HuH-7.5 (cell line): ENCODE measurements around the gene SPRR1A.
"Not testable (repeated sequence)": the region's sequence is repeated elsewhere in the genome, so short reads cannot be mapped to it uniquely, and the experiment has no call there.

Experiments used
- DNase-seq: peaks from one replicate; pipeline ENCODE4 v3.0.0; 2011; ENCODE audit warnings: low spot score

SPRR1A gene

GRCh38 chr1:152972196-152972886 is 11.5 kb upstream of the SPRR1A start:
- DNase-seq: no peak

DNA sequence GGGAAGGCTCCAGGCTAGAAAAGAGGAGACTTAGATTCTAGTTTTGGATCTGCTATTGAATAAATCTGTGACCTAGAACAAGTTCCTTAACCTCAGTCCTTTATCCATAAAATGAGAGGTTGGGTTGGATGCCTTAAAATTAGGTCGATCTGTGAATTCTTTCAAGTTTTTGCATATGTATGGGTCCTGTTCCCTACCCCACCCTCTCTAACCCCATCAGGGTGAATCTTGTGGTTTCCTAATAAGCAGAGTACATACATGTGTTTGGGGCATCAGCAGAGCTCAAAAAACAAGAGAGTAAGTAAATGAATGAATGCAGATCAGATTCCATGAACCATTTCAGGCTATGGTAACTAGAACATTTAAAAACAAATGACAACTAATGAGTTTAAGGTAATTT is 7.2 kb upstream of the SPRR1A start:
- no peak for DNase-seq

DNA sequence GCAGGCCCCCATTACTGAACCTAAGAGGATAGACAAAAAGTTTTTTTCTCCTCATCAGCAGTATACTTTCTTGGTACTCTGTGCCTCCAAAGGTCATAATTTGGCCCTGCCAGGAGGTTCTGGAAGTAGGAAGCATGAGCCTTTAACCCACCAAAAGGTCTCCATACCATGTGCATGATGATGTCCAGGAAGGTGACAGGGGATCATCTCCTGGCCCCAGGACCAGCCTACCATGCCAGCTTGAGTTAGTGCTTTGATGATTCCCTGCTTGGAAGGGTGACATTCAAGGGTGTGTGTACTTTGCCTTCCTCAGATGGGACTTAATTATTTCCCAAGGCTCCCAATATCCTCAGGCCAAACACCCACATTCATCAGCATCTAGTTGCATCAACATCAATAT is 6.3 kb upstream of the SPRR1A start:
- no peak for DNase-seq

GRCh38 chr1:152980676-152981075 is 3.2 kb upstream of the SPRR1A start:
- no peak for DNase-seq

DNA sequence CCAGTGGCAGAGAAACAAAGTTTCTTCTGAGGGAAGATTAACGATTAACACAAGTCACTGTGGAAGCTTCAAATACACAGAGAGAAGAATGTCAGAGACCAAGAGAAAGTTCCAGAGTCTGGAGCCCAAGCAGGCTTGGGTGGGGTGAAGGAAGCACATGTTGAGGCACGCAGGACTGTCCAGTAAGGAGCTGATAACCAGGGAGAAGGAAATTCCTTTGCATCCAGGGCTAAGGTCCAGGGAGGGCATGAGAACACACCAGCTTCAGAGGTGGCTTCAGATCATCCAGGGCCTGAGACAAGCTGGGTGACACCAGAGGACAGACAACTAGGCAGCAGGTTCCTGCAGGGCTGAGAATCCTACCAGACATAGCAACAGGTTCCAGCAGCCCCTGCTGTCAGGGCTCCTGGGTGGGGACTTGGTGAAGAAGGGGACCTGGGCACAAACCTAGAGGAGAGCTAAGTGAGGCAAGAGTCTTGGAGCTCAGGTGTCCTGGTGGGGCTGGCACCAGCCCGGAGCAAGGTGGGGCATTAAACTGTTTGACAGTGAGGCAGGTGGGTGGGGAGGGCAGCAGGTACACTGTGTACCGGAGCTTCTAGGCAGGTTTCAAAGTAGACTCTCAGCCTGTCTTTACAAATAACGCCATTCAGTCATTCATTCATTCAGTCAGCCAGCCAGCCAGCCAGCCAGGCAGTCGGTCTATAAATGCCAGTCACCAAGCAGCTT is 2.6 kb upstream of the SPRR1A start:
- no peak for DNase-seq

- no peak for DNase-seq
These were observed 1.8 kb upstream of the SPRR1A start for GRCh38 chr1:152982076-152982475.

DNA sequence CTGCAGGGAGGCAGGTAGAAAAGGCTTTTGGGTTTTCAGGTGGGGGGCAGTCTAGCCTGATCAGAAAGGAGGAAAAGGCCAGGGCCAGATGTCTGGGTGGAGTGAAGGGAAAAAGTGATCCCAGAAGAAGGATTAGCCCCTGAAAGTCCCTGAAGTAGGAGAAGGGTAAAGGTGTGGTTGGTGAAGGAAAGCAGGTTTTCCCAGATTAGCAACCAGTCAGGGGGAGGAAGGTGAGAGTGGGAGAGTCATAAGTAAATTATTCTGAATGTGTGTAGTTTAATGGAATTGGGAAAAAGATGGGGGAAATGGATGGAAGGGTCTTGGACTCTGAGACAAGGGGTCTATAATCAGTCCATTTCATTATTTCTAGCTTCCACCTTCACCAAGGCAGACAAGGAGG is 647 bp upstream of the SPRR1A start:
- DNase-seq: no peak

DNA sequence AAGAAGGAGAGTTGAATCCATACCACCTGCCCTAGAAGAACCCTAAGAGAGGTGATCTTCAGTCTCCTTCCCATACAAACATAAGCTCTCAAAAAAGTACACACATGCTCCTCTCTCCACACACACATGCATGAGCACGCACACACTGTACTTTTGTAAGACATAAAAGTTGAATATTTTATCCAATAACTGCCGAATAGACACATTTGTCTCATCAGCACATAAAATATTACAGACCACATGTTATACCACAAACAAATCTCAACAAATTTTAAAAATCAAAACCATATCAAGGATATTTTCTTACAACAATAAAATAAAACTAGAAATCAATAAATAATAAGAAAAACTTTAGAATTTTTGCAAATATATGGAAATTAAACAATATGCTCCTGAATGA is 2.7 kb downstream of the SPRR1A start:
- DNase-seq: no peak

DNA sequence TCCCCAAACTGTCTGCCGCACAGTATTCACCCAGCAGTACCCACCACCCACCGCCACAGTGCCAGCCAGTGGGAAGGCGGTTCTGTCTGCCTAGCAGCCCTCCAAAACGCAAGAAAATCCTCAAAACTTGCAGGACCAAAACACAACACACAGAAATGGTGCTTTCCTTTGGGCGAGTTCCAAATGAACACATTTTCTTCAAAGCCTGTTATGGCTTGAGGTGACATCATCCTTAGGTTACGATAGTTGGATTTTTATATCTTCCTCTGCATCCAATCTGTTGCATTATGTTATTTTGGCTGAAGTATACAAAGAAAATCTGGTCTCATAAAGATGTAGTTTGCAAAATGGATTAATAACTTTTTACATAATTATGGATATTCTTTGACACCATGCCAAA is 9.3 kb downstream of the SPRR1A start:
- DNase-seq: no peak

DNA sequence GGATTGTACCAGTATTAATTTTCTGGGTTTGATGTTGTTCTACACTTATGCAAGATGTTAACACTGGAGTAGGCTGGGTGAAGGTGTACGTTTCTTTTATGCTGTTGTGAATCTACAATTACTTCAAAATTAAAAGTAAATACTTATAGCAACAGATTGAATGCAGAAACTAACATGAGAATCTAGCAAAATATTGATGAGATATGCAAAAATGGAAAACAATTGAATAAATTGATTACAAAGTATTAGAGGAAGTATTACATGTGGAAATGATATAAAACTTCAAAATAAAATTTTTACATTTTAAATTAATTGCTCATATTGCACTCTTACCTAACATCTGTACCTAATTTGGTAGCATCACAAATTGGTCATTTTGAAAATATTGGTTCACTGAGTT is 12.0 kb downstream of the SPRR1A start:
- DNase-seq: no peak

GRCh38 chr1:152996633-152997400 is 12.9 kb downstream of the SPRR1A start:
- DNase-seq: no peak

- DNase-seq: no peak
These were observed 14.0 kb downstream of the SPRR1A start for GRCh38 chr1:152997901-152998300.

- no peak for DNase-seq
These were observed 14.6 kb downstream of the SPRR1A start for GRCh38 chr1:152998476-152998875.

DNA sequence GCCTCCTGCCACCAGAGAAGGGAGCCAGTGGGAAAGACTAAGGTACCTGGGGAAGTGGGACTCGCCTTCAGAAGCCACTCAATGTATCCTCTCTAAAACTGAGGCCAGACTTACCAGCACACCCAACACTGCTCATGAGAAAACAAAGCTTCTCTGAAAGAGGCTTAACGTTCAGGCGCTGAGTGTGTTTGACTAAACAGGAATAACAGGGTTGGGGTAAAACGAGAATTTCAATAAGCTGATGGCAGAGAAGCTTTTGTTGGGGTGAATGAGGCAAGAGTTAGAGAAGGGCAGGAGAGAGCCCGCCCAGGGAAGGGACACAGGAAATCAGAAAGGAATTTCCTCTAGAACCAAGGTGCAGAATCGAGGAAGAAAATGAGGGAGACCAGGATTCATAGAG is 15.9 kb downstream of the SPRR1A start:
- DNase-seq: no peak

GRCh38 chr1:153000294-153000693 is 16.4 kb downstream of the SPRR1A start:
- no peak for DNase-seq

GRCh38 chr1:153001382-153001781 is 17.5 kb downstream of the SPRR1A start, which contains the start of gene SPRR3:
Gene SPRR3 (plus strand): TSS chr1:153001749. CDS start chr1:153003021, 1,272 bp downstream.
- DNase-seq: no peak

DNA sequence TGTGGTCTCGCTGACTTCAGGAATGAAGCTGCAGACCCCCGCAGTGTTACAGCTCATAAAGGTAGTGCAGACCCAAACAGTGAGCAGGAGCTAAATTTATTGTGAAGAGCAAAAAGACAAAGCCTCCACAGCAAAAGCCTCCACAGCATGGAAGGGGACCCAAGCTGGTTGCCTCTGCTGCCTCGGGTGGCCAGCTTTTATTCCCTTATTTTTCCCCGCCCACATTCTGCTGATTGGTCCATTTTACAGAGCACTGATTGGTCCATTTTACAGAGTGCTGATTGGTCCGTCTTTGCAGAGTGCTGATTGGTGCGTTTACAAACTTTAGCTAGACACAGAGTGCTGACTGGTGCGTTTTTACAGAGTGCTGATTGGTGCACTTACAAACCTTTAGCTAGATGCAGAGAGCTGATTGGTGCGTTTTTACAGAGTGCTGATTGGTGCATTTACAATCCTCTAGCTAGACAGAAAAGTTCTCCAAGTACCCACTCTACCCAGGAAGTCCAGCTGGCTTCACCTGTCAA is 27.4 kb downstream of the SPRR1A start:
- DNase-seq: not testable (repeated sequence)

GRCh38 chr1:153021829-153022228 is 37.9 kb downstream of the SPRR1A start:
- not testable (repeated sequence) for DNase-seq

DNA sequence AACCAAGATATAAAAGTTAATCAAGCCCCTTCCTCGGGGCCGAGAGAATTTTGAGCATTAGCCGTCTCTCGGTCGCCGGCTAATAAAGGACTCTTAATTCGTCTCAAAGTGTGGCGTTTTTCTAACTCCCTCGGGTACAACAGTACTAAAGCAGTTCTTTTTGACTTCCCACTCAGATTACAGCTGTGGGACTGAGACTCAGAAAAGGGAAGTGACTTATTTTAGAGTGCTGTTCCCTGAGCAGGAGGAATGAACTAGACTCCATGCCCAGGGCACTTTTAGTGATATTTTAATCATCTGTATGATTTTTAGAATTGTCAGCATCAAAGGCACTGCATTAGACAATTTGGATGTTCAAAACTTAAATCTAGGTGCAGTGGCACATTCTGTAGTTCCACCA is 38.5 kb downstream of the SPRR1A start:
- not testable (repeated sequence) for DNase-seq

GRCh38 chr1:153023109-153023508 is 39.2 kb downstream of the SPRR1A start:
- DNase-seq: no peak

DNA sequence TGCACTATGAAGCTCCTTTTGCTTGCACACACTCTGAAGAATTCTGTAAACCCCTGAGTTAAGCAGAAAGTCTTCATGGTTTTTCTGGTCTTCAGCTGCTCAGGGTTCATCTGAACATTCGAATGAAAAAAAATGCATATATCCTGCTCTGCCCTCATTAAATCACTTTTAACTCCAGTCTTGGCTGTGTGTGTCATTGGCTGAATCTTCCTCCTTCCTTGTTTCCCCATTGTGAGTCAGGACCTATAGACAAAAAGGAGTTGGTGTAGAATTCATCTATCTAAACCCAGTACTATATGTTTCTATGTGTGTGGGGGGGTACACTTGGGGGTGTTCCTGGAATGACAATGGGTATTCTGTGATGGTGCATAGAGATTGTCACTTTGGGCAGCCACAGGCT is 40.5 kb downstream of the SPRR1A start:
- DNase-seq: no peak

- no peak for DNase-seq
These were observed 41.9 kb downstream of the SPRR1A start for GRCh38 chr1:153025797-153026196.

- DNase-seq: no peak
These were observed 44.9 kb downstream of the SPRR1A start for GRCh38 chr1:153028766-153029165.
